Tongue (tissue), 2 donors: ENCODE measurements around the gene NUP62. TPM values are rescaled to one million over a fixed set of nuclear protein-coding genes. Genes with fewer than 3 reads are reported as not detected.

Experiments
- DNase-seq: peaks from one replicate; pipeline ENCODE4 v3.0.0-alpha.2; 2015
- total RNA-seq: library from RNA; depleted of rRNA; stranded (reverse); fragments of >200 nt; gene quantifications from one replicate; pipeline ENCODE4 v1.2.3, GENCODE V29; 2014

Gene NUP62
- total RNA-seq, 1 donor from 2014 or later, result 33.1 TPM

GRCh38 chr19:49896863-49897621 lies 32.3 kb downstream of the NUP62 start, which contains the start of gene IL4I1:
Gene IL4I1, minus strand, starts transcription at chr19:49896887. Its CDS starts 727 bp downstream, at chr19:49896160.
- no peak for DNase-seq

DNA sequence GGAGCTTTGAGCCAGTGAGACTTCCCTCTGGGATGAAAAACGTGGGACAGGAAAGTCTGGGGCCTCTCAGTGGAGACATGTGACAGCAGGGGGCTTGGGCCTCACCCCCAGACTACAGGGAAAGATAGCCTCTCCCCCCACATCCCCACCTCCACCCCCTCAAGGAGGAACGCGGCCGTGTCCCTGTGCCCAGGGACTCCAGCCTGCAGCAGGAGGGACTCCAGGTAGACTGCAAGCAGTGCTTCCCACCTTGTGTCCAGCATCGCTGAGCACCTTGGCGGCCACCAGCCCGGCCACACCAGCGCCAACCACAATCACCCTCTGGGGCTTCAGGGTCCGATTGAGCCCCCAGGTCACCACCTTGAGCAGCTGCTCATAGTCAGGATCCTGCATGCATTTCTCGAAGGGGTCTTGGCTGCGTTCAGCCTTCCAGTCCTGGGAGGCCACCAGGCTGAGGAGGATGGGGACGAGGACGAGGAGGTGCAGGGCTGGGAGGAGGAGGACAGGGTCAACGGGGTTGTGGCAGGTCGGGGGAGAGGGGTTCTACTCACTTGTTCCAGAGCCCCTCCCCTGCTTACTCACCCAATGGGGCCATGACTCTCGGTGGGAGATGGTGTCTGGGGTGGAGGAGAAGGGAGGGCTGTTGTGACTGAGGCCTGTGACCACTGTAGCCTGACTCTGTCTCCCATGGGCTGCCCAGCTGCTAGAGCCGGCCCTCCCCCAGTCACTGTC lies 33.6 kb downstream of the NUP62 start:
- no peak for DNase-seq

DNA sequence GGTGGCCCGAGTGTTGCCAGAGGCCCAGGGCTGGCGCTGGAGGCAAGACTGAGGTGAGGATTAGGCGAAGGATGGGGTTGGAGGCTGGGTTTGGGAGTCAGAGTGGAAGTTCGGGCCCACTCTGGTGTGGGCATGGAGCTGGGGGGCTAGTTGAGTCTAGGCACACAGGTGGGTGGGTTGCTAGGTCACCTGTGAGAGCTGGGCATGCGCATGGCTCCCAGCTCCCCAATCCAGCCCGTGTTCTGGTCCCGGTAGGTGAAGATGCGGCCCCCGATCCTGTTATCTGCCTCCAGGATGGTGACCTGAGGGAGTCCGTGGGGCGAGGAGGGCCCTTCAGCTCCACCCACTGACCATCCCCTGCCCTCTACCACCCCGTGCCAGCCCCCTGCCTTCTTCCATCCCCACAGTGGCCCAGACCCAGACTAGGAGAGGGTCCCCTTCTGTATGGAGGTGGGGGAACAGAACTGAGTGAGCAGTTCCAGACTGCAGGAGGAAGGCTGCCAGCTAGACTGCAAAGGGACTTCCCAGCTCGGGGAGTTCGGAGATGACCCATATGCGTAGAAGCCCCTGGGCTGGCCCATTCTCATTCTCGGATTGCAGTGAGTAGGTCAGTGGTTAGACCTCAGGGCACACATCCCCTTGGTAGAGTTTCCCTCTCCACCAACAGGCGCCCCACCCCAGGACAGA lies 34.3 kb downstream of the NUP62 start:
- no peak for DNase-seq

GRCh38 chr19:49894011-49894664 lies 35.2 kb downstream of the NUP62 start:
- no peak for DNase-seq

DNA sequence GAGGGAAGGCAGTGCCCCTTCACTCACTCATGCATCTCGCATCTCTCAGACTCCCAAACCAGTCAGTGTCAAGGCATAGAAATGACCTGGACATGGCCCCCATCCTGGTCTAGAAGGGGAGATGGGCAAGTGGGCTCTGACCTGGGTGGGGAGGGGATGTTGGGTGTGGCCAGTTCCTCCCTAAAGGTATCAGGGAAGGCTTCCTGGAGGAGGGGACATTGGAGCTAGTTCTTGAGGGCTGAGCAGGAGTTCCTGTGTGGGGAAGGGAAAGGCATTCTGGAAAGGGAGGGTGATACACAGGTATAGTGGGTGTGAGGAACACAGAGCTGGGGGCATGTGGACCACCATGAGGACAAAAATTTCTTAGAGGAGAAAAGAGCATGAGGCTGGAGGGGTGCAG lies 36.6 kb downstream of the NUP62 start:
- no peak for DNase-seq

GRCh38 chr19:49891393-49891792 lies 37.9 kb downstream of the NUP62 start:
- DNase-seq, result no peak

DNA sequence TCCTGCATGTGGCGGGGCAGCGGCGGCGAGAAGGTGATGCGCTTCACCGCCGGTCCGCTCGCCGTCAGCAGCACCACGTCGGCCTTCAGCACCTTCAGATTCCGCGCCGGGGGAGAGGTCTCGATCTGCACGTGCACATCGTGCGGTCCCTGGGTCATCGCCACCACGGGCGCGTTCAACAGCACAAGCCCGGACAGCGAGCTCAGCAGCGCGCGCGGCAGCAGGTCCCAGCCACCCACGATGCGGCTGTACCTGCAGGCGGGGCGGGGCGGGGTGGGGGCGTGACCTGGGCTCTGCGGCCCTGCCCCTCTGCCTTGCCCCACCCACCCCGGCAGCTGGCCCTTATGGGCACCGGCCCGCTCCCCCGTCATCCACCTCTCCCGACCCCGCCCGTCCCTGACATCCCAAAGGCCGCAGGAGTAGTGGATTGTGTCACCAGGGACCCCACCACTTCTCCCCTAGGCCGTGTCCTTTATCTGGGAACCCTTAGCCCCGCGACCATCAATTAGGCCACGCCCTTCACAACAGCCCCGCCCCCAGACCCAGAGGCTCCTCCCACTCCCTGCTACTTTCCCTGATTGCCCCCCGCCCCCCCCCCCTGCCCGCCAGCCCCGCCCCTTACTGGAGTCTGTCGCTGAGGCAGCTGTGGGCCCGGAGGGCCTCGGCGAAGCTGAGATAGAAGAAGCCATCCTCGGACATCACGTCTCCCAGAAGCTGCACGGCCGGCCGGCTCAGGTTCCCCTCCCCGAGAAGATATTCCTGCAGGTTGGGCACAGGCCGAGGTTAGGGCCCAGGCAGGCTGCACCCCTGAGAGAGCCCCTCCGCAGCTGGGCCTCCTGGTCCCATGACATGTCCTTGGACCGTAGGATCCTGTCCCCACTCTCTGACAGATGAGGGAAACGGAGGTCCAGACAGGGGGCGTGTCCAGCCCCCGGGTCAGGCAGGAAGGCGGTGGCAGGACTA lies 38.7 kb downstream of the NUP62 start:
- DNase-seq, result peak; percentile 41

DNA sequence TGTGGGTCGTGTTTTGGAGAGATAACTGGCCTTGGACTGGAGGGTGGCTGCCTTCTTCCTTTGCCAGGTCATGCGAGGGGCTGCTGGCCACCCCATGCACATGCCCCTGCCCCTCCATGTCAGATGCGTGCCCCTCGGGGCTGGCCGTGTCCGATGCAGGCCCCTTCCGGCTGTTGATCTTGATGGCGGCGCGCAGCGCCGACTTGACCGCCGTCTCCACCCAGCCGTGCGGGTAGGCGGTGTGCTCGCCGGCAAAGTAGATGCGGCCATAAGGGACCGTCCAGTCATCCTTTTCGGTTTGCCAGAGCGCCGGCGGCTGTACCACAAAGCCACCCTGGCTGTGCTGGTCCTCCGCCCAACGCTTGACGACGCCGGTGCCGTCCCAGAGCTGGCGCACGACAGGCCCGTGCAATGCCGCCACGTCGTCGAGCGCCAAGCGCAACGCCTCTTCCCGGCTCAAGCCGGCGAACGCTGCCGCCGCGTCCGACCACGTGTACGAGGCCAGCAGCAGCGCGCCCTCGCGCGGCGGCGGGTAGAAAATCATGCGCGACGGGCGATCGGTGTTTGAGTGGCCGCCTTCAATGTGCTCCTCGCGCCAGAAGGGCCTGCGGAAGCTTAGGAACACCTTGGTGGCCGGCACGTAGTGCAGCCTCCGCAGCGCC lies 39.5 kb downstream of the NUP62 start:
- DNase-seq, result peak; percentile 85

DNA sequence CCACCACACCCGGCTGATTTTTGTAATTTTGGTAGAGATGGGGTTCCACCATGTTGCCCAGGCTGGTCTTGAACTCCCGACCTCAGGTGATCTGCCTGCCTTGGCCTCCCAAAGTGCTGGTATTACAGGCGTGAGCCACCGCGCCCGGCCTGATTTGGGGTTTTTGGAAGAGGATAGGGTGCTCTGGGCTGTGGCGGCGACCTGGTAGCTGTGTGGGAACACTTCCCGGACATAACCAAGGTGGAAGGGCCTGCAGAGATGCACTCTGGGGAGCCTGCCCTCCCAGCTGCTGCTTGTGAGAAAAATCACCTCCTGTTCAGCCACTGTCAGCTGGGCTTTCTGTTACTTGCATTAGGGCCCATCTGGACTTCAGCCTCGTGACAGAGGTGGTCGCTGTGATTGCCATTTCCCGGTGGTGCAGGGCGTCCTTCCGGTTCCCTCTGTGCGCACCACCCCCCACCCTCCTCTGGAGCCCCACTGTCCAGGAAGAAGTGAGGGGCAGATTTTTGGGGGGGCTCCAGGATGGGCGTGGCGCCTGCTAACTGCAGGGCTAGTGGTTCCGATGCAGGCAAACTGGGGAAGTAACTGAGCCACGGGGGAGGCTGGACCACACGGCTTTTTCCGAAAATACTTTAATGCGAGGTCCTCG lies 40.1 kb downstream of the NUP62 start:
- DNase-seq, result no peak

DNA sequence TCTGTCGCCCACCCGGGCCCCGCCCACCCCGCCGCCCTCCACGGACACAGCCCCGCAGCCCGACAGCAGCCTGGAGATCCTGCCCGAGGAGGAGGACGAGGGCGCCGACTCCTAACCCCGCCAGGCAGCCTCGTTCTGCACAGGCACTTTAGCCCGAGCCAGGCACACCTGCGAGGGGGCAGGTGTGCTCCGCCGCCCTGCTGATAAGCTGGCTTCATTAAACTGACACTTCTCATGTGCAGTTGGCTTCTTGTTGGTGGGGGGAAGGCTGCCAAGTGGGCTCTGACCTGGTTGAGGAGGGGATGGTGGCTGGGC lies 40.8 kb downstream of the NUP62 start:
- no peak for DNase-seq

DNA sequence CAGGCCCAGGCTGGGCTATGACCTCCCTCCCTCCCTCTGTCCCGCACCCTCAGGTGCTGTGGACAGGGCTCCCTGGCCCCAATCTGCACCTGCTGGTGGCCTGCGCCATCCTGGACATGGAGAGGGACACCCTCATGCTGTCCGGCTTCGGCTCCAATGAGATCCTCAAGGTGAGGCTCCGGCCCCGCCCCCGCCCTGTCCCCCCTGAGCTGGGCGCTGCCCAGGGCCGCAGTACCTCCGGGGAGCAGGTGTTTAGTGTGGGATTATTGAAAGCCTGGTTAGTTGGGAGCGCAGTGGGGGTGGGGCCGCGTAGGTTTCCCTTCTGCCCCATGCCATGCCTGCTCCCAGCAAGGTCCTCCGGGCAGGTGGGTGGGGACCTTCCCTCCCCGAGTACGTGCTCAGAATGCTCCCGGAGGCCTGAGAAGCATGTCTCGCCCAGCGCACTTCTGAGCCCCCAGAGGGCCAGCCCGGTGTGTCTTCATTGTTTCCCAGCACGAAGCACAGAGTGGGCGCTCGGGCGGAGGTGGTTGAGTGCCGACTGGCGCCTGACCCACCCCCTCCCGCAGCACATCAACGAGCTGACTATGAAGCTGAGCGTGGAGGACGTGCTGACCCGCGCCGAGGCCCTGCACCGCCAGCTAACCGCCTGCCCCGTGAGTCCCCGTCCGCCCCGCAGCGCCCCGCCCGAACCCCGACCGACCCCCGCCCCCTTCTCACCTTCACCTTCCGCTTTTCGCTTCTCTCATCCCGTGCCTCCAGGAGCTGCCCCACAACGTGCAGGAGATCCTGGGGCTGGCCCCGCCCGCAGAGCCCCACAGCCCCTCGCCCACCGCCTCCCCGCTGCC lies 41.4 kb downstream of the NUP62 start:
- DNase-seq, result no peak

DNA sequence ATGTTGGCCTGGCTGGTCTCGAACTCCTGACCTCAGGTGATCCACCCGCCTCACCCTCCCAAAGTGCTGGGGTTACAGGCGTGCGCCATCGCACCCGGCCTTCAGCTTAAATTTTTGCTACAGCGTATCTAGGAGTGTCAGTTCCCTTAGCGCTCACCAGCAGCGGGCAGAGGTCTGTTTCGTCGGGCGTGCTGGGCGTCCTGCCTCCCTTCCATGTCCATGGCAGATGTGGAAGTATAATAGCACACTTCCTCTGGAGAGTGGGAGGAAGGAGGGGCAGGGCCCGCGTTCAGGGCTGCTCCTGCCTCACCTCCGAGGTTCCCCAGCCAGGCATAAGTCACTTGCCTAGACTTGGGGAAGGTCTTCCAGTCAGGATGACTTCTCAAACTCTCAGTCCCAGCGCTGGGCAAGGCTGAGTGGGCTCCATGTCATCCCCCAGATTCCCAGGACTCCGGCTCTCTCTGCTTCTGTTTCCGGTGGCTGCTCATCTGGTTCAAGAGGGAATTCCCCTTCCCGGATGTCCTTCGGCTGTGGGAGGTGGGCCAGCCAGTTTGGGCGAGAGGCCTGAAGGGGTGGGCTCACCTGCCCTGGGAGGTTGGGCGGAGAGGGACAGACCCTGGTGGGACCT lies 42.2 kb downstream of the NUP62 start:
- no peak for DNase-seq

GRCh38 chr19:49884760-49885159 lies 44.5 kb downstream of the NUP62 start:
- no peak for DNase-seq

- DNase-seq, result no peak
Measured at GRCh38 chr19:49884109-49884508, 45.2 kb downstream of the NUP62 start.

GRCh38 chr19:49883094-49883493 lies 46.2 kb downstream of the NUP62 start:
- no peak for DNase-seq

DNA sequence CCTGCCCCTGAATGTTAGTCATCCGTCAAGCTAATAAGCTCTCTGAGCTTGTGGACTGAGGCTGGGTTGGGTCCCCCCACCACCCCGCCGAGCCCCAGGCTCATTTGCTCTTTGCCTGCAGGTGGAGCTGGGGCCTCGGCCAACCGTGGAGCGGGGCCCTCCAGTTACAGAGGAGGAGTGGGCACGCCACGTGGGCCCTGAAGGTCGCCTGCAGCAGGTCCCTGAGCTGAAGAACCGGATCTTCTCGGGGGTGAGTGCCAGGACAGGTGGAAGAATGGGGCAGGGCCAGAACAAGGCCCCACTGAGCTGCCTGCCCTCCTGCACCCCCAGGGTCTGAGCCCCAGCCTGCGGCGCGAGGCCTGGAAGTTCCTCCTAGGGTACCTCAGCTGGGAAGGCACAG lies 46.7 kb downstream of the NUP62 start:
- no peak for DNase-seq

- no peak for DNase-seq
Measured at GRCh38 chr19:49881672-49882394, 47.5 kb downstream of the NUP62 start.

- no peak for DNase-seq
Measured at GRCh38 chr19:49881186-49881585, 48.1 kb downstream of the NUP62 start.
